C4-2B (cell line): ENCODE results near the gene TBPL2.

Experiments used
- H3K27ac ChIP-seq: fragments of 450-650 bp; 2 replicates; pipeline ENCODE4 v1.5.1; 2017
- CTCF ChIP-seq: fragments of 450-650 bp; conservative IDR thresholded peaks from 2 replicates; pipeline ENCODE4 v1.5.1; 2017; ENCODE audit warnings: mild to moderate bottlenecking
- ZFX ChIP-seq: fragments of 450-650 bp; IDR thresholded peaks from 2 replicates; pipeline ENCODE4 v1.6.1; 2017

TBPL2 gene

GRCh38 chr14:55441286-55441685 lies 870 bp upstream of the TBPL2 start:
- no peak for TF ChIP-seq CTCF
- TF ChIP-seq ZFX, result no peak
- H3K27ac ChIP-seq, result no peak overlapping the region

- TF ChIP-seq ZFX, result no peak
- TF ChIP-seq CTCF, result peak; percentile 82
- H3K27ac ChIP-seq, result no peak overlapping the region
Observed at GRCh38 chr14:55438066-55438683, 2.2 kb downstream of the TBPL2 start.

GRCh38 chr14:55436931-55437330 lies 3.5 kb downstream of the TBPL2 start:
- TF ChIP-seq ZFX (no peak), CTCF (no peak)
- no peak overlapping the region for H3K27ac ChIP-seq

GRCh38 chr14:55436519-55436918 lies 3.9 kb downstream of the TBPL2 start:
- no peak overlapping the region for H3K27ac ChIP-seq
- TF ChIP-seq ZFX, result no peak
- TF ChIP-seq CTCF, result no peak

- TF ChIP-seq ZFX, result no peak
- no peak for TF ChIP-seq CTCF
- no peak overlapping the region for H3K27ac ChIP-seq
Observed at GRCh38 chr14:55434805-55435174, 5.6 kb downstream of the TBPL2 start.

- TF ChIP-seq ZFX, result no peak
- no peak for TF ChIP-seq CTCF
- no peak overlapping the region for H3K27ac ChIP-seq
Observed at GRCh38 chr14:55433880-55434804, 6.3 kb downstream of the TBPL2 start.

- TF ChIP-seq CTCF (no peak), ZFX (no peak)
- H3K27ac ChIP-seq, result no peak overlapping the region
Observed at GRCh38 chr14:55432628-55433027, 7.8 kb downstream of the TBPL2 start.
